ENCODE data around the gene PHETA2. TPM values are rescaled to one million over a fixed set of nuclear protein-coding genes. Genes with fewer than 3 reads are reported as not detected.

The PHETA2 gene
- total RNA-seq, 1 experiment from 2014 or later, result 0.22 TPM

- no peak for TF ChIP-seq TCF7L2 (IDR thresholded peaks at IDR 0.05; ENCODE audit: borderline replicate concordance, extremely low read depth, insufficient read depth, insufficient read length)
Observed at GRCh38 chr22:42078469-42079318, 4.6 kb downstream of the PHETA2 start (continued).

GRCh38 chr22:42079319-42080251 lies 5.5 kb downstream of the PHETA2 start, which contains the start of gene SMDT1:
TSS of gene SMDT1 (plus strand) at chr22:42079700. CDS start at chr22:42079769, 69 bp downstream.
- ChIA-PET POLR2A (interaction anchor here (0.6 to 3.8 kb wide), 5 partner anchors 8 to 290 kb away, joined by 3 to 27 read pairs (median 4); partner anchors contain the start of genes NAGA and NDUFA6), CTCF (interaction anchor here (1.0 to 1.6 kb wide), 4 partner anchors 9 to 382 kb away, joined by 3 to 7 read pairs (median 3); partner anchors contain the start of genes NAGA and NDUFA6), RAD21 (ENCODE audit: low non-redundant PET in 1 of 2, low total read pairs in 2 of 2, uncharacterized antibody in 2 of 2, unreplicated experiment in 2 of 2) (no interaction called here)
- Histone ChIP-seq H3K27ac (ENCODE audit: low read depth, low read length) (peak within 1 kb of the TSS; percentile 73), H2AFZ (ENCODE audit: low read depth, low read length, poor library complexity, severe bottlenecking) (no peak within 1 kb of the TSS), H3K9me3 (ENCODE audit: control insufficient read depth in 1 of 2, insufficient read depth in 1 of 2, low read depth in 1 of 2, low read length in 2 of 2) (no peaks in the 10 kb centered on the region), H3K27me3 (ENCODE audit: insufficient read depth, low read length) (no peaks in the 10 kb centered on the region), H3K36me3 (ENCODE audit: control insufficient read depth in 1 of 2, insufficient read depth in 2 of 2, low read length in 2 of 2) (peaks cover 0 to 5% of the 10 kb centered on the region in 2 experiments; a peak in 1 of 4 replicates), H3K9me2 (ENCODE audit: insufficient read depth) (no peaks in the 10 kb centered on the region), H4K20me1 (ENCODE audit: insufficient read depth) (no peaks in the 10 kb centered on the region), H3K79me2 (ENCODE audit: insufficient read depth, low read length) (peaks cover 3% of the 10 kb centered on the region), H3K4me2 (ENCODE audit: low read length) (peak within 1 kb of the TSS; percentile 87), H3K9ac (ENCODE audit: low read length) (peak within 1 kb of the TSS; percentile 70), H3K4me3 (replicated peaks in 1 of 2; ENCODE audit: low read depth in 1 of 2, low read length in 2 of 2) (peak within 1 kb of the TSS; percentile 68 to 69), H3K4me1 (ENCODE audit: control insufficient read depth in 1 of 2, insufficient read depth in 2 of 2, low read length in 2 of 2) (peaks cover 12 to 19% of the 10 kb centered on the region in 2 experiments)
- intact Hi-C loops (cut with micrococcal nuclease), result no loop called here
- DNase-seq (ENCODE audit: low read depth, low spot score) (peak; percentile 97), ATAC-seq (peak; percentile 93)
- TSS peak; percentile 63 for BruUV-seq (replicated peaks)
- peak; percentile 45 for TF ChIP-seq SIN3A (IDR thresholded peaks at IDR 0.05; ENCODE audit: low read depth)
- TF ChIP-seq TCF7L2 (IDR thresholded peaks at IDR 0.05; ENCODE audit: borderline replicate concordance, extremely low read depth, insufficient read depth, insufficient read length), result peak; percentile 87
- TF ChIP-seq CBX3 (IDR thresholded peaks at IDR 0.05; ENCODE audit: low read depth), result no peak
- TF ChIP-seq REST (IDR thresholded peaks at IDR 0.05; ENCODE audit: low read depth), result no peak
- peak; percentile 82 for TF ChIP-seq ZFX (IDR thresholded peaks at IDR 0.05)
- TF ChIP-seq EGR1 (IDR thresholded peaks at IDR 0.05; ENCODE audit: low read depth), result peak; percentile 49; the same call in 1 of the 2 replicates
- no peak for TF ChIP-seq FOSL1 (IDR thresholded peaks at IDR 0.05; ENCODE audit: low read depth)
- no peak for TF ChIP-seq EZH2phosphoT487 (IDR thresholded peaks at IDR 0.05; ENCODE audit: borderline replicate concordance)
- no peak for TF ChIP-seq CEBPB (IDR thresholded peaks at IDR 0.05; ENCODE audit: low read depth)
- peak; percentile 93 for TF ChIP-seq ZBTB33 (IDR thresholded peaks at IDR 0.05; ENCODE audit: extremely low read depth, insufficient replicate concordance, low read length)
- no peak for TF ChIP-seq ZNF274 (IDR thresholded peaks at IDR 0.05; ENCODE audit: low read depth, low read length)
- peak; percentile 95 for TF ChIP-seq SP1 (IDR thresholded peaks at IDR 0.05; ENCODE audit: low read depth)
- no peak for TF ChIP-seq ELF1 (IDR thresholded peaks at IDR 0.05; ENCODE audit: borderline replicate concordance, low read depth)
- peak; percentile 87 for TF ChIP-seq POLR2AphosphoS5 (IDR thresholded peaks at IDR 0.05; ENCODE audit: low read depth, low read length)
- peak; percentile 95 for TF ChIP-seq MAX (IDR thresholded peaks at IDR 0.05)
- no peak for TF ChIP-seq RAD21 (IDR thresholded peaks at IDR 0.05; ENCODE audit: low read depth)
